ENCODE data around the gene IDUA.

IDUA gene

DNA sequence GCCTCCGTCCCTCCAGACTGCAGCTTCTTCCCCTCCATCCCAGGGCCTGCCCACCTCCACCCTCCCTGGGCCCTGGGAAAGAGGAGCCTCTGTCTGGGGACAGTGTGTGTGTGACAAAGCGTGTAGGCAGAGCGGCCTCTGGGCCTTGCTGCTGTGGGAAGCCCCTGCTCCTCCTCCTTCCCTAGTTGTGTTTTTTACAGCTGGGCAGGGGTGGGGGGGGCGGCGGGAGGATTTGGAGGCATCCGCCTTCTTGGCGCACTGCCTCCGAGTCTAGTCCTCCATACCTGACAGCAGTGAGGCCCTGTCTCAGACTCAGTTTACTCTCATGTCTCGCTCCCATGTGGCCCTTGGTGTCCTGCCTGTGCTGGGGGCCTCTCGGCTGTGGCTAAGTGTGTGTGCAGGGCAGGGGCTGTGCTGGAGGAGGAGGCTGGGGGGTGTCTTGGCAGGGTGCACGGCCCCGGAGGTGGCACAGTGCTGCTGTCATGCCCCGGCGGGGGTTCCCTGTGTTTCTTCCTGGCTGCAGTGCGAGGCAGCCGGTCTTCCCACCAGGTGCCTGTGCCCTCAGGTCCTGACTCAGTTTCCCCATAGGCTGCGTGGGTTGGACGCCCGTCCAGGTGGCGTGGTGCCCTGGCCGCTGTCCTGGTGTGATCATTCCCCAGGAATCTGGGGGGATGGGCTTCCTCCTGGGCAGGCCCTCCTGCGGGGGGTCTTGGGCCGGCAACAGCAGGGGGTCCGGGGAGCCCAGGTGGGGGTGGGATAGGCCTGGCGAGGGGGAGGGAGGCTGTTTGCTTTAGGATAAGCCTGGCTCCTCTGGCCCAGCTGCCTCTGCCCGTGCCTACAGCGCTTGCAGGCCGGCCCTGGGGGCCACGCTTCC, 31.5 kb downstream of the IDUA start:
- no peak overlapping the region for H3K4me3 Mint-ChIP-seq
- H3K9me3 Mint-ChIP-seq: no peaks in the 10 kb centered on the region
- peaks cover 7% of the 10 kb centered on the region for H3K36me3 Mint-ChIP-seq (ENCODE audit: low read depth)
- H3K27ac Mint-ChIP-seq: no peak overlapping the region
- no peaks in the 10 kb centered on the region for H3K4me1 Mint-ChIP-seq (ENCODE audit: low read depth)
- no peak for DNase-seq
- H3K27me3 Mint-ChIP-seq: no peaks in the 10 kb centered on the region

GRCh38 chr4:1019320-1019719, 32.5 kb downstream of the IDUA start:
- no peaks in the 10 kb centered on the region for H3K27me3 Mint-ChIP-seq
- no peaks in the 10 kb centered on the region for H3K9me3 Mint-ChIP-seq
- no peak for DNase-seq
- H3K4me1 Mint-ChIP-seq (ENCODE audit: low read depth): no peaks in the 10 kb centered on the region
- H3K4me3 Mint-ChIP-seq: no peak overlapping the region
- peaks cover 5% of the 10 kb centered on the region for H3K36me3 Mint-ChIP-seq (ENCODE audit: low read depth)
- no peak overlapping the region for H3K27ac Mint-ChIP-seq

DNA sequence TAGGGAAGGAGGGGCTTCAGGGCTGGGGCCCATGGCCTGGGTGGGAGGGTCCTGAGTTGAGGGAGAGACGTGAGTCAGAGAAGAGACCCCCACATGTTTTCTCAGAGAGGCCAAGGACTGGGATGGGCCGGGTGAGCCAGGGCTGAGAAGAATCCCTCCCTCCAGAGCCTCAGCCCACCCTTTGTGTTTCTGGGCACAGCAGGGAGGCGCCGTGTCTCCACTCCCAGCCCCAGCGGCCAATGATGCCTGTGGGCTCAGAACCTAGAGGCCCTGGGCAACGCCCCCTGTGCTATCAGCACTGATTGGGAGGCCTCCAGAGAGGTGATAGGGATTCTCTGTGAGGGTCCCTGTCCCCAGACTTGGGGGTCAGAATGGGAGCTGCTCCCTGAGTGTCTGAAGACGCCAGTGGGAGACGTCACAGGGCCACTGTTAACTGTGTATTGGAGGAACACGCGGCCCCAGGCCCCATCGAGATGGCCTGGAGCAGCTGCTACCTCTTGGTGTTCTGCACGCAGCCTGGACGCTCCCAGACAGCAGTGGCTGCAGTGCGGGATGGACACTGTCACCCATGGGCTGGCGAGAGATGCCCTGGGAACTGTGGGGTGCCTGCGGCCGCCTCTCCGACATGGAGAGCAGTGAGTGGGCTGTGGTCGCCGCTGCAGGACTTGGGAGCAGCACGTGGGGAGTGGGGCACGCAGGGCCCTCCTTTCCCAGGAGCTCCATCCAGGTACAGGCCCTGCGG, 33.1 kb downstream of the IDUA start:
- Mint-ChIP-seq H3K27ac (no peak overlapping the region), H3K4me1 (ENCODE audit: low read depth) (no peaks in the 10 kb centered on the region), H3K27me3 (no peaks in the 10 kb centered on the region), H3K4me3 (no peak overlapping the region), H3K36me3 (ENCODE audit: low read depth) (peaks cover 7% of the 10 kb centered on the region), H3K9me3 (no peaks in the 10 kb centered on the region)
- no peak for DNase-seq

- peaks cover 20% of the 10 kb centered on the region for H3K36me3 Mint-ChIP-seq (ENCODE audit: low read depth)
- H3K27ac Mint-ChIP-seq: no peak overlapping the region
- H3K9me3 Mint-ChIP-seq: no peaks in the 10 kb centered on the region
- no peak overlapping the region for H3K4me3 Mint-ChIP-seq
- H3K4me1 Mint-ChIP-seq (ENCODE audit: low read depth): peaks cover 7% of the 10 kb centered on the region
- H3K27me3 Mint-ChIP-seq: no peaks in the 10 kb centered on the region
- no peak for DNase-seq
Measured at GRCh38 chr4:1021386-1022050, 34.7 kb downstream of the IDUA start.

- Mint-ChIP-seq H3K27me3 (no peaks in the 10 kb centered on the region), H3K4me3 (no peak overlapping the region), H3K9me3 (no peaks in the 10 kb centered on the region), H3K4me1 (ENCODE audit: low read depth) (peaks cover 7% of the 10 kb centered on the region), H3K36me3 (ENCODE audit: low read depth) (peaks cover 20% of the 10 kb centered on the region), H3K27ac (no peak overlapping the region)
- no peak for DNase-seq
Measured at GRCh38 chr4:1022051-1022738, 35.4 kb downstream of the IDUA start.

DNA sequence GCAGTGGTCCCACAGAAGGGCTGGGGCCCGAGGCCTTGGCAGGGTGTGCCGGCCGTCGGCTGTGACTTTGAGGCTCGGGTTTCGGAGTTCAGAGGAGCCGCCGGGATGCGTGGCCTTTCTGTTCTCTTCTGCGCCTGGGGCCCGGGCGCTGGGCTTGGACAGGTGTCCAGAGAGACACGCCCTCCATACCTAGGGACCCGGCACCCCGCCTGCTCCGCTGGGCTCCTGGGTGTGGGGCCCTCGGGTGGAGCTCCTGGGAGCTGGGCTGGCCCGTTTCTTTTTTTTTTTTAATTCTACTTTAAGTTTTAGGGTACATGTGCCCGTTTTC, 35.9 kb downstream of the IDUA start:
- no peak overlapping the region for H3K27ac Mint-ChIP-seq
- no peaks in the 10 kb centered on the region for H3K27me3 Mint-ChIP-seq
- no peaks in the 10 kb centered on the region for H3K9me3 Mint-ChIP-seq

DNA sequence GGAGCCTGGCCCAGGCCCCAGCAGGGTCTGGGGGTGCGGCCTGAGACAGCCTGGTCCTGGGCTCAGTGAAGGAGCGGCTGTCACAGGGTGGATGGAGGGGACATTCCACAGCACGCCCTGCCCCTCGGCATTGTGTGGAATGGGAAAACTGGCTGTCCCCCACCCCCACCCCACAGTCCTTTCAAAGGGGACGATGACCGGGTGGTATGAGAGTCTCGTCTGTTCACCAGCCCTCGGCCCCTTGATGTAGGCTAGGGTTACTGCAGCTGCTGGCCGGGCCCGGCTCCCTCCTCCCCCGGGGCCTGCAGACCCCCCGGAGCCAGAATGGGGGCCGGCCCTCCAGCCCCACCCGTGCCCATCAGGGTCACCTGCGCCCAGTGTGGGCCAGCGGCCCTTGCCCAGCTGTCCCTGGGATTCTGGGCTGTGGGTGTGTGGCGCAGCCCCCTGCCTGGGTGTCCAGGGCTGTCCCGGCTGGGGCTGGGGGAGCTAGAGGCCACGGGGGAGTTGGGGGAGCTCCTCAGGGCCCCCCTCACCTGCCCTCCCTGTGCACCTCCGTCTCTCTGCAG, 36.3 kb downstream of the IDUA start:
- H3K9me3 Mint-ChIP-seq: no peaks in the 10 kb centered on the region
- H3K27me3 Mint-ChIP-seq: no peaks in the 10 kb centered on the region
- no peak overlapping the region for H3K4me3 Mint-ChIP-seq
- DNase-seq: no peak
- no peak overlapping the region for H3K27ac Mint-ChIP-seq
- H3K4me1 Mint-ChIP-seq (ENCODE audit: low read depth): peaks cover 7% of the 10 kb centered on the region
- H3K36me3 Mint-ChIP-seq (ENCODE audit: low read depth): peaks cover 20% of the 10 kb centered on the region

More for the DNA sequence above, 35.9 kb downstream of the IDUA start:
- Mint-ChIP-seq H3K4me1 (ENCODE audit: low read depth) (peaks cover 7% of the 10 kb centered on the region), H3K4me3 (no peak overlapping the region), H3K36me3 (ENCODE audit: low read depth) (peaks cover 20% of the 10 kb centered on the region)
- DNase-seq: no peak

DNA sequence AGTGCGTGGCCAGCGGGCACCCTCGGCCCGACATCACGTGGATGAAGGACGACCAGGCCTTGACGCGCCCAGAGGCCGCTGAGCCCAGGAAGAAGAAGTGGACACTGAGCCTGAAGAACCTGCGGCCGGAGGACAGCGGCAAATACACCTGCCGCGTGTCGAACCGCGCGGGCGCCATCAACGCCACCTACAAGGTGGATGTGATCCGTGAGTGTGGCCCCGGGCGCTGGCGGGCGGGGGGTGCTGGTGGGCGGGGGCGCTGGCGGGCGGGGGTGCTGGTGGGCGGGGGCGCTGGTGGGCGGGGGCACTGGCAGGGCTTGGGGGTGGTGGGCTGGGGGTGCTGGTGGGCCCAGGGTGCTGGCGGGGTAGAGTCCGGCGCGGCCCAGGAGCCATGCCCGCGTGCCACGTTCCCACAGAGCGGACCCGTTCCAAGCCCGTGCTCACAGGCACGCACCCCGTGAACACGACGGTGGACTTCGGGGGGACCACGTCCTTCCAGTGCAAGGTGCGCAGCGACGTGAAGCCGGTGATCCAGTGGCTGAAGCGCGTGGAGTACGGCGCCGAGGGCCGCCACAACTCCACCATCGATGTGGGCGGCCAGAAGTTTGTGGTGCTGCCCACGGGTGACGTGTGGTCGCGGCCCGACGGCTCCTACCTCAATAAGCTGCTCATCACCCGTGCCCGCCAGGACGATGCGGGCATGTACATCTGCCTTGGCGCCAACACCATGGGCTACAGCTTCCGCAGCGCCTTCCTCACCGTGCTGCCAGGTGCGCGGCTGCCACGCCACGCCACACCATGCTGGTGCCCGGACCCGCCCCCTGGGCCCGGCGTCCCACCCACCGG, 37.3 kb downstream of the IDUA start:
- no peak overlapping the region for H3K27ac Mint-ChIP-seq
- H3K4me3 Mint-ChIP-seq: no peak overlapping the region
- peaks cover 7% of the 10 kb centered on the region for H3K4me1 Mint-ChIP-seq (ENCODE audit: low read depth)
- H3K36me3 Mint-ChIP-seq (ENCODE audit: low read depth): peaks cover 20% of the 10 kb centered on the region
- no peaks in the 10 kb centered on the region for H3K9me3 Mint-ChIP-seq
- no peak for DNase-seq
- no peaks in the 10 kb centered on the region for H3K27me3 Mint-ChIP-seq

- DNase-seq: no peak
- H3K27me3 Mint-ChIP-seq: no peaks in the 10 kb centered on the region
- peaks cover 20% of the 10 kb centered on the region for H3K36me3 Mint-ChIP-seq (ENCODE audit: low read depth)
- no peak overlapping the region for H3K4me3 Mint-ChIP-seq
- H3K4me1 Mint-ChIP-seq (ENCODE audit: low read depth): peaks cover 7% of the 10 kb centered on the region
- H3K27ac Mint-ChIP-seq: no peak overlapping the region
- H3K9me3 Mint-ChIP-seq: no peaks in the 10 kb centered on the region
Measured at GRCh38 chr4:1024882-1025545, 38.2 kb downstream of the IDUA start.

DNA sequence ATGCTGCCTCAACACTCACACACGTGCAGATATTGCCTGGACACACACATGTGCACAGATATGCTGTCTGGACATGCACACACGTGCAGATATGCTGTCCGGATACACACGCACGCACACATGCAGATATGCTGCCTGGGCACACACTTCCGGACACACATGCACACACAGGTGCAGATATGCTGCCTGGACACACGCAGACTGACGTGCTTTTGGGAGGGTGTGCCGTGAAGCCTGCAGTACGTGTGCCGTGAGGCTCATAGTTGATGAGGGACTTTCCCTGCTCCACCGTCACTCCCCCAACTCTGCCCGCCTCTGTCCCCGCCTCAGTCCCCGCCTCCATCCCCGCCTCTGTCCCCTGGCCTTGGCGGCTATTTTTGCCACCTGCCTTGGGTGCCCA, 39.3 kb downstream of the IDUA start:
- H3K27ac Mint-ChIP-seq: no peak overlapping the region

GRCh38 chr4:1027219-1027914, 40.5 kb downstream of the IDUA start:
- H3K27me3 Mint-ChIP-seq: no peaks in the 10 kb centered on the region
- H3K4me3 Mint-ChIP-seq: no peak overlapping the region
- peaks cover 20% of the 10 kb centered on the region for H3K36me3 Mint-ChIP-seq (ENCODE audit: low read depth)
- H3K27ac Mint-ChIP-seq: no peak overlapping the region
- H3K4me1 Mint-ChIP-seq (ENCODE audit: low read depth): peaks cover 7% of the 10 kb centered on the region
- no peaks in the 10 kb centered on the region for H3K9me3 Mint-ChIP-seq
- no peak for DNase-seq

More for the DNA sequence above, 39.3 kb downstream of the IDUA start:
- peaks cover 7% of the 10 kb centered on the region for H3K4me1 Mint-ChIP-seq (ENCODE audit: low read depth)
- DNase-seq: peak; percentile 69
- no peaks in the 10 kb centered on the region for H3K9me3 Mint-ChIP-seq
- H3K36me3 Mint-ChIP-seq (ENCODE audit: low read depth): peaks cover 20% of the 10 kb centered on the region
- H3K4me3 Mint-ChIP-seq: no peak overlapping the region
- H3K27me3 Mint-ChIP-seq: no peaks in the 10 kb centered on the region

- no peak for DNase-seq
- peaks cover 7% of the 10 kb centered on the region for H3K4me1 Mint-ChIP-seq (ENCODE audit: low read depth)
- no peak overlapping the region for H3K4me3 Mint-ChIP-seq
- no peaks in the 10 kb centered on the region for H3K9me3 Mint-ChIP-seq
- no peaks in the 10 kb centered on the region for H3K27me3 Mint-ChIP-seq
- peaks cover 20% of the 10 kb centered on the region for H3K36me3 Mint-ChIP-seq (ENCODE audit: low read depth)
- no peak overlapping the region for H3K27ac Mint-ChIP-seq
Measured at GRCh38 chr4:1027915-1028238, 41.0 kb downstream of the IDUA start.

Measured in activated T-cell treated with anti-CD3 and anti-CD28 coated beads, Interleukin-2, amount 50 U/mL, for 24 hours (primary cell).